Heart left ventricle (tissue), 13 donors: Measurements from ENCODE around the gene METTL4.

ENCODE experiments used
- POLR2A ChIP-seq, 2 donors: fragments of 450-650 bp; IDR thresholded peaks; one replicate each; pipeline ENCODE4 v1.6.1; 2017; ENCODE audit warnings: antibody characterized with exemption in 2 of 2, mild to moderate bottlenecking in 2 of 2, moderate library complexity in 2 of 2
- TF ChIP-seq, protein P1 (sequence below), 12 donors: fragments of 200-600 bp; sonication (generic) in 4 of 12; IDR thresholded peaks; one replicate each; pipeline versions ENCODE4 v1.5.0 to v1.8.0; 2018 to 2022; ENCODE audit warnings: antibody characterized with exemption in 12 of 12, mild to moderate bottlenecking in 5 of 12
- donor health status: ischemic (EF 13 %, LVEDD 7.1; RV severe dilation, severe dysfunction).
- donor health status: DM: no; HTN: yes; CAD: no.
- donor health status: DM: no; HTN: no; CAD: no.
- donor health status: ischemic (EF 25% LVEDD 6.9; RV normal size, moderate dysfunction).
- donor health status: ischemic (EF 25% LVEDD 5.7; RV mildly dilated, moderate dysfunction).
- donor health status: ischemic (EF 35%, LVEDD 5.7; RV mildly dilated, moderate dysfunction).
- donor health status: nonischemic (EF 11% LVEDD 7.7; RV severe dilation, severe dysfunction).
- donor health status: DM: yes; HTN: yes; CAD: no.
- donor health status: PGD.
- donor health status: ischemic (EF 29% LVEDD 5.4; RV normal size, mild dysfunction).
- donor health status: nonischemic (EF 23%, LVEDD 6.1; RV moderate dilation, normal function).

DNA sequence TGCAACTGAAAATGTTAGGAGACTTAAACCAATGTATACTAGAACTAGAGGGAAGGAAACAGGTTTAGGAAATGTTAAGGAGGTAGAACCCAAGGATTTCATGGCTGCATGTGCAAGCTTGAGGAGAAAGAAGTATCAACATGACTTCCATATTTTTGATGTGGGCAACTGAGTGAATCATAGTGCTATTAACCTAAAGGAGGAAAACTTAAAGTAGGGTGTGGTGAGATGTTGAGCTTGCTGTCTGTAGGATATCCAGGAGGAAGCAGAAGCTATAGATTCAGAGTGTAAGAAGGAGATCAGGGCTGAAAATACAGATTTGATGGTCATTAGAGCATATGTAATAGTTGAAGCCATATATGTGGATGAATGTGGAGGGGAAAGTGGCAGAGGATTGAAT, 31.5 kb upstream of the METTL4 start:
- TF ChIP-seq, protein P1, sequence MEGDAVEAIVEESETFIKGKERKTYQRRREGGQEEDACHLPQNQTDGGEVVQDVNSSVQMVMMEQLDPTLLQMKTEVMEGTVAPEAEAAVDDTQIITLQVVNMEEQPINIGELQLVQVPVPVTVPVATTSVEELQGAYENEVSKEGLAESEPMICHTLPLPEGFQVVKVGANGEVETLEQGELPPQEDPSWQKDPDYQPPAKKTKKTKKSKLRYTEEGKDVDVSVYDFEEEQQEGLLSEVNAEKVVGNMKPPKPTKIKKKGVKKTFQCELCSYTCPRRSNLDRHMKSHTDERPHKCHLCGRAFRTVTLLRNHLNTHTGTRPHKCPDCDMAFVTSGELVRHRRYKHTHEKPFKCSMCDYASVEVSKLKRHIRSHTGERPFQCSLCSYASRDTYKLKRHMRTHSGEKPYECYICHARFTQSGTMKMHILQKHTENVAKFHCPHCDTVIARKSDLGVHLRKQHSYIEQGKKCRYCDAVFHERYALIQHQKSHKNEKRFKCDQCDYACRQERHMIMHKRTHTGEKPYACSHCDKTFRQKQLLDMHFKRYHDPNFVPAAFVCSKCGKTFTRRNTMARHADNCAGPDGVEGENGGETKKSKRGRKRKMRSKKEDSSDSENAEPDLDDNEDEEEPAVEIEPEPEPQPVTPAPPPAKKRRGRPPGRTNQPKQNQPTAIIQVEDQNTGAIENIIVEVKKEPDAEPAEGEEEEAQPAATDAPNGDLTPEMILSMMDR (IDR thresholded peaks at IDR 0.05): no peak
- TF ChIP-seq POLR2A (IDR thresholded peaks at IDR 0.05): no peak
